ENCODE data around the gene AGAP1.
A peak's percentile ranks its signal among the peaks of the same experiment; 100 is the strongest.

AGAP1 gene

GRCh38 chr2:235638541-235639427 is 144.9 kb downstream of the AGAP1 start:
- DNase-seq (ENCODE audit: low spot score) = no peak

DNA sequence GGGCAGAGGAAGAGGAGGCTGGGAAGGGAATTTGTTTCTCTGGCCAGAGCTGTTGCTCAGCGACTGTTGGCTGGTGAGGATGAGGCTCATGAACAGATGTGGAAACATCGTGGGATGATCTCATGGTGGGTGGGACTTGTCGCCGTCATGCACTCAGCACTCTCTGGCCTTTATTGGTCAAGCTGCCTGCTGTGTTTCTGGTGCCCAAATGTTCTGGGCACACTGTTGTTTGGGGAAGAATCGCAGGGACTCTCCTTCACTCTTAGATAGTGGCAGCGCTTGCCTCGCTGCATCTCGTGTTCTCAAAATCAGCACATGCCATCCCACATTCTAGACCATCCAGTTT is 145.6 kb downstream of the AGAP1 start:
- DNase-seq (ENCODE audit: low spot score) = peak; percentile 7

GRCh38 chr2:235639885-235640284 is 146.0 kb downstream of the AGAP1 start:
- no peak for DNase-seq (ENCODE audit: low spot score)

GRCh38 chr2:235640377-235640776 is 146.5 kb downstream of the AGAP1 start:
- DNase-seq (ENCODE audit: low spot score) = no peak

- no peak for DNase-seq (ENCODE audit: low spot score)
Observed at GRCh38 chr2:235640926-235641723, 147.3 kb downstream of the AGAP1 start.

DNA sequence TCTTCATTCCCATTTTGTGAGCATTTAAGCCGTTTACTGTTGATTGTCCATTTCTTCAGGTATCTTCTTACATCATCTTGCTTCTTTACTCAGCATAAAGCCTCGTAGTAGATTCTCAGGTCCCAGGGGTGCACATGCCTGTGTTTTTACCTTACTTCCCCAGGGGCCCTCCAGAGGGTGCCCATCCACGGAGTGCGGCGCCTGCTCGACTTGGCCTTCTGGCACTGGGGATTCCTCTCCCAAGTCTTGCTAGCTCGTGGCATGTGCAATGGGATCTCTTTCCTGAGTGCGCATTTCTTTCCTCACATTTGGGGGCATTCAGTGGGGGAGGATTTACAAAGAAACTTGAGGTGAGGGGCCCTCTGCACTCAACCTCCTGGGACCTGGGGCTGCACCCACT is 148.1 kb downstream of the AGAP1 start:
- DNase-seq (ENCODE audit: low spot score) = no peak

GRCh38 chr2:235642446-235643098 is 148.7 kb downstream of the AGAP1 start:
- DNase-seq (ENCODE audit: low spot score) = no peak

DNA sequence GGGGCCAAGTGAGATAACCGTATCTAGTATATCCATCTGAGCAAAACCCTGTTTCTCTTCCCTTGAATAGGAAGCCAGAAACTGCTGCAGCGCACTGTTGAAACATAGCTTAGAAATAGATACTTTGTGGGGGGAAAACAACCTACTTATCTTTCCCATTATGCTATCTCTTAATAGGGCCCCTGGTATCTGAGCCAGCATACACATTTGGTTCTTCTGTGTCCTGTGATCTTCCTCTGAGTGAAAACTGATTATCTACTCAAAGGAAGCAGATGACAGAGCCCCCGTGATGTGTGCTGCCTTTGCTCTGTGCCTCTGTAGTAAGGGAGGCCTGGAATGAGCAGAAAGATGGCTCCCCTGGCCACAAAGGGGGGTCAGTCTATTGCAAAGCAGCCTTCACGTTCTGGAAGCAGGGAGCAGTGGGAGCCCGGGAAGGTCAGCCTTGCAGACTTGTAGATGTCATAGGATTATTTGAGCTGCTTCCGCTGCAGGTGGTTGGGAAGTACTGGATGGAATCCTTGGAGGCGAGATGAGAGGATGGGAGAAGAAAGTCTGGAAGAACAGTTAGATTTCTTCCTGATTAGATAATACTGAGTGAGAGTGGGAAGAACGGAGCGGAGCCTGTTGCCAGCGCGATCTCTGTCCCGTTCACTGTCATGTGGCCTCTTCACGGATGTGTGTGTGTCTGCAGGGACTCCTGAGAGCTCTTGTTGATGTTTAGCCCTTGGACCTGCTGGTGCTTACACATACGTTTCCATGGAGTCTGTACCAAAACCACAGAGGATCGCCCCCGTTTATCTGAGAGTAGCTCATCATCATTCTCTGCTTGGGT is 150.1 kb downstream of the AGAP1 start:
- DNase-seq (ENCODE audit: low spot score) = no peak

- no peak for DNase-seq (ENCODE audit: low spot score)
Observed at GRCh38 chr2:235647264-235647663, 153.4 kb downstream of the AGAP1 start.

DNA sequence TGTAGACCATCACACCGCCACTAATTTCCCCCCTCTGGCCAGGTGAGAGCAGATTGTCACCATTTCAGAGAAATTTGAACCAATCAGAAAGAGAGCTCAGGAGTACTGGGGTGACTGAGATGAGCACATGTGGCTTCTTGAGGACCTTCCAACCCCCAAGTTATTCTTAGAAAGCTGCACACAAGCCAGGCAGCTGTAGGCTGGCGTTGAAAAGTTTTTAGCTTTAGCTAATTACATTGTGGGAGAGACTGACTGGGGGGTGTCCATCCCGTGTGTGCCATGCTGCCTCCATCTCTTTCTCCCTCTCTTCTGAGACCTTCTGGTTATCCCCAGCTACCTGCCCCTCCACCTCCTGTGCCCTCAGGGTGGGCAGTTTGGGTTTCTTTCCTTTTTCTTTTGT is 154.0 kb downstream of the AGAP1 start:
- DNase-seq (ENCODE audit: low spot score) = no peak

DNA sequence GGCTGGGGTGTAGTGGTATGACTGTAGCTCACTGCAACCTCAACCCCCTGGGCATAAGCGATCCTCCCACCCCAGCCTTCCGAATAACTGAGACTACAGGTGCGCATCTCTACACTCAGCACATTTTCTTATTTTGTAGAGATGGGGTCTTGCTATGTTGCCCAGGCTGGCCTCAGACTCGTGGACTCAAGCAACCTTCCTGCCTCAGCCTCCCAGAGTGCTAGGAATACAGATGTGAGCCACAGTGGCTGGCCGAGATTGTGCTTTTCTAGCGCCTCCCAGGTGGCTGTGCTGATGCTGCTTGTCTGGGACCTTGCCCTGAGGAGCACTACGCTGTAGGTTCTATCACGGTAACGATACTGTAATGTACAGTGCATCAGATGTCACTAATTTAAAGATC is 155.6 kb downstream of the AGAP1 start:
- no peak for DNase-seq (ENCODE audit: low spot score)

- no peak for DNase-seq (ENCODE audit: low spot score)
Observed at GRCh38 chr2:235651643-235652042, 157.8 kb downstream of the AGAP1 start.

- DNase-seq (ENCODE audit: low spot score) = peak; percentile 44
Observed at GRCh38 chr2:235654103-235654813, 160.4 kb downstream of the AGAP1 start.

- DNase-seq (ENCODE audit: low spot score) = no peak
Observed at GRCh38 chr2:235658351-235659174, 164.7 kb downstream of the AGAP1 start.

DNA sequence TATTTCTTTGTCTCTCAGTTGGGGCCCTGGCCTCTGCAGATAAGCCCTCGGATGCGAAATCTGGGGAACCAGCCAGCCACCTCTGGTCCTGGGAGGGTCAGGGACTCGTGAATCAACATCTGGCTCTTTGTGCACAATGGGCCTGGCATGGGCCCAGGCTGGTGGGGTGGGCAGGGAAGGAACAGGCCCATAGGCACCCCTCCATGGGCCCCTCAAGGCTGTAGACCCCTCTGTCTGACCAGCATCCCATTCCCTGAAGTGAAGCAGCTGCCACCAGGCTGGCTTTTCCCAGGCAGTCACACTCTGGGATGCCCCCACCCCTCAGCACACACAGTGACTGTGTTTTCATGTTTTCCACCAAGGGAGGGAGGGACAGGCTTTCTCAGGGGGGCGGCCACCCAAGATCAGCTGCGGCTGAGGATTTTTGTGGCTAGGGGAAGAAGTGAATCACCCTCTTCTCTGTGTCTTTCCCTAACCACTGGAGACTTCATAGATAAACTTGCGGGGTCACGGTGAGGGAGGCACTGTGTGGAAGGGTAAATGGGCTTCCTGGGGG is 166.0 kb downstream of the AGAP1 start:
- no peak for DNase-seq (ENCODE audit: low spot score)

DNA sequence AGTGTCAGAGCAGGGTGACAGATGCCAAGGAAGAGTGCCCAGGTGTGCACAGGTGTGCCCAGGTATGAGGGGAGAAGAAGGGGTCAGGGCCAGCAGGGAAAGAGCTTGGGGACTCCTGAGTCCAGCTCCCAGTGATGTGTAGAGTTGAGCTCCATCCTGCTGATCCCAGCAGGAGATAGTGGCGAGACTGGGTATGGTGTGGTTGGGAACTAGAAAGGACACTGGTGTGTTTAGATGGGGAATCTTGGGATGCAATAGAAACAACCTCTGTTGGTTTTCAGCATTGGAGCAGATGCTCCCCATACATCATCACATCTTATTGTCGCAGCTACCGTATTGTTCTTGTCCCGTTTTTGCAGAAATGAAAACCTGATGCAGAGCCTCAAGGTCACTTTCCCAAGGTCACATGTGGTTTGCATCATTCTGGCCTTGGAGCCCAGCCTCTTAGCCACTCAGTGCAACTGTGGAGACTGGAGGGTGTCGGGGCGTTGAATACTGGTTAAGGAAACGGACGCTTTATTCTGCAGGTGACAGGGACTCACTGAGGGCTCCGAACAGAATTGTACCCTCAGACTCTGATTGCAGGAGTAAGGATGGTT is 166.7 kb downstream of the AGAP1 start:
- no peak for DNase-seq (ENCODE audit: low spot score)

GRCh38 chr2:235661167-235661937 is 167.5 kb downstream of the AGAP1 start:
- DNase-seq (ENCODE audit: low spot score) = no peak

GRCh38 chr2:235661952-235662351 is 168.1 kb downstream of the AGAP1 start:
- no peak for DNase-seq (ENCODE audit: low spot score)

DNA sequence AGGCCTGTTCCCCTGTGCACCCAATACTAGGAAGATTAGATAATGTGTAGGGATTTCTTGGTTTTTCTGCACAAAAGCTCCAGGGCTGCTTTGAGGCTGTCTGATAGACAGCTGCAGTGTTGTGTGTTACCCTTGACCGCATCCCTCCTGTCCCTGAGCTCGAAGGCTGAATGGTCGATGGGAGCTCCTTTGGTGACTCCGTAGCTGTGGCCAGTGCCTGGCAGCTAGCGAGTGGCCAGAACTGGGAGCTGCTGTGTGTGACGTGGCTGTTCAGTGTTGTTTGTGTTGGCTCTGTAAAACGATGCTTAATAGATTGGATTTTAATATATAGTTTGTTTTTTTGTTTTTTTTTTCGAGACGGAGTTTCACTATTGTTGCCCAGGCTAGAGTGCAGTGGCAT is 170.0 kb downstream of the AGAP1 start:
- DNase-seq (ENCODE audit: low spot score) = no peak
